NT2/D1 (cell line): ENCODE measurements around the gene GALK2.

Source experiments
- SUZ12 ChIP-seq: IDR thresholded peaks from 2 replicates; pipeline ENCODE4 v1.6.1; 2011; ENCODE audit not compliant: insufficient read length, insufficient read depth; ENCODE audit errors: extremely low read depth
- YY1 ChIP-seq: IDR thresholded peaks from 2 replicates; pipeline ENCODE4 v1.6.1; 2011; ENCODE audit not compliant: insufficient read length, insufficient read depth
- ZNF274 ChIP-seq: IDR thresholded peaks from 2 replicates; pipeline ENCODE4 v1.6.1; 2011; ENCODE audit warnings: mild to moderate bottlenecking, low read depth, low read length

GRCh38 chr15:49255966-49256759 lies 86.1 kb downstream of the GALK2 start:
- TF ChIP-seq ZNF274 (no peak), SUZ12 (no peak), YY1 (no peak)
